Measurements from ENCODE around the gene EPSTI1. TPM values are rescaled to one million over a fixed set of nuclear protein-coding genes. Genes with fewer than 3 reads are reported as not detected.

EPSTI1 gene
- total and polyA plus RNA-seq, 10 of the 15 experiments (the other 5 are each of a cell fraction or from before 2014, with no cell fraction given), result 4.7 to 32.0 (median 24.2) TPM

GRCh38 chr13:42880056-42880605, 111.9 kb downstream of the EPSTI1 start:
- SMC1A ChIA-PET (ENCODE audit: uncharacterized antibody, unreplicated experiment), result interaction anchor here (1.0 to 1.2 kb wide), 2 partner anchors 18 to 24 kb away, joined by 3 read pairs; no protein-coding TSS in a partner anchor
- no peak overlapping the region for H3K9ac ChIP-seq (ENCODE audit: control insufficient read depth, insufficient read depth, low read length)
- POLR2A ChIA-PET, result no interaction called here
- H3K4me3 ChIP-seq, result no peak overlapping the region
- ATAC-seq, result no peak
- H4K20me1 ChIP-seq (ENCODE audit: control insufficient read depth, insufficient read depth), result no peaks in the 10 kb centered on the region
- no TSS peak for BruUV-seq (replicated peaks)
- intact Hi-C loops (cut with micrococcal nuclease; ENCODE audit: unreplicated experiment), result loop anchor here (10.0 kb wide), 1 partner anchor 545 kb away; no protein-coding TSS in a partner anchor
- RAD21 ChIA-PET (ENCODE audit: unreplicated experiment), result no interaction called here
- H2AFZ ChIP-seq (ENCODE audit: control insufficient read depth, low read depth, low read length), result no peak overlapping the region
- no peaks in the 10 kb centered on the region for H3K79me2 ChIP-seq (ENCODE audit: control insufficient read depth, insufficient read depth, low read length)
- no peak overlapping the region for H3K4me2 ChIP-seq (ENCODE audit: control insufficient read depth, insufficient read depth)
- DNase-seq (ENCODE audit: low read depth, low spot score), result no peak
- no peaks in the 10 kb centered on the region for H3K27me3 ChIP-seq (replicated peaks in 1 of 2; ENCODE audit: control insufficient read depth in 2 of 2, insufficient read depth in 2 of 2, low read length in 1 of 2)
- no peaks in the 10 kb centered on the region for H3K9me3 ChIP-seq (replicated peaks; ENCODE audit: control insufficient read depth, insufficient read depth, low read length)
- in situ Hi-C loops (cut with MboI), result no loop called here
- CTCF ChIA-PET, result interaction anchor here (2.1 kb wide), 1 partner anchor 535 kb away, joined by 4 read pairs; no protein-coding TSS in a partner anchor
- H3K36me3 ChIP-seq (ENCODE audit: control insufficient read depth in 2 of 2, insufficient read depth in 2 of 2, low read length in 1 of 2), result no peaks in the 10 kb centered on the region
- FAIRE-seq, result no peak
- peaks cover 14% of the 10 kb centered on the region for H3K4me1 ChIP-seq (ENCODE audit: control insufficient read depth, insufficient read depth, low read length)
- H3K27ac ChIP-seq (ENCODE audit: control insufficient read depth, insufficient read depth), result no peak overlapping the region
- WGBS (ENCODE audit: insufficient coverage, insufficient replicate concordance, low lambda C conversion rate, missing lambda C conversion rate), result 63% methylated on average over 8 of the region's 8 CpGs
- TF ChIP-seq ATF2 (IDR thresholded peaks at IDR 0.05; ENCODE audit: low read length), result no peak
- TF ChIP-seq ZNF217 (IDR thresholded peaks at IDR 0.05), result no peak
- TF ChIP-seq KLF5 (IDR thresholded peaks at IDR 0.05; ENCODE audit: partially characterized antibody), result no peak
- TF ChIP-seq RAD21 (IDR thresholded peaks at IDR 0.05; ENCODE audit: insufficient read depth, low read depth, low read length), result no peak
- no peak for TF ChIP-seq TCF7 (IDR thresholded peaks at IDR 0.05; ENCODE audit: borderline replicate concordance)
- no peak for TF ChIP-seq MAX (IDR thresholded peaks at IDR 0.05; ENCODE audit: low read depth, low read length)
- no peak for TF ChIP-seq BACH1 (IDR thresholded peaks at IDR 0.05; ENCODE audit: borderline replicate concordance)
- TF ChIP-seq SUPT20H (IDR thresholded peaks at IDR 0.05; ENCODE audit: borderline replicate concordance, control insufficient read depth, low read depth, low read length), result no peak
- no peak for TF ChIP-seq CBX5 (IDR thresholded peaks at IDR 0.05; ENCODE audit: low read depth)
- no peak for TF ChIP-seq MYC (IDR thresholded peaks at IDR 0.05; ENCODE audit: insufficient read depth, insufficient read length, insufficient replicate concordance, low read length, severe bottlenecking)
- no peak for TF ChIP-seq POU2F2 (IDR thresholded peaks at IDR 0.05; ENCODE audit: borderline replicate concordance, low read depth, low read length)
- TF ChIP-seq CEBPZ (IDR thresholded peaks at IDR 0.05; ENCODE audit: low read depth, low read length), result no peak
- TF ChIP-seq SMAD1 (IDR thresholded peaks at IDR 0.05; ENCODE audit: low read depth, partially characterized antibody), result no peak
- TF ChIP-seq ZBTB40 (IDR thresholded peaks at IDR 0.05; ENCODE audit: borderline replicate concordance), result no peak
- TF ChIP-seq DPF2 (IDR thresholded peaks at IDR 0.05), result no peak
- no peak for TF ChIP-seq STAT3 (IDR thresholded peaks at IDR 0.05; ENCODE audit: low read depth, low read length)

All from GM12878 (cell line).